Hepatocyte (in vitro differentiated cells): ENCODE data around the gene ASB14. TPM values are rescaled to one million over a fixed set of nuclear protein-coding genes. Genes with fewer than 3 reads are reported as not detected.
"Not testable (repeated sequence)": the region's sequence is repeated elsewhere in the genome, so short reads cannot be mapped to it uniquely, and the experiment has no call there.

Experiments
- DNase-seq: peaks from one replicate; pipeline ENCODE4 v3.0.0-alpha.2; 2016; ENCODE audit warnings: low spot score
- H2AFZ ChIP-seq: fragments of 200-600 bp; sonication (generic); 2 replicates; pipeline ENCODE4 v1.6.0; 2016; ENCODE audit warnings: antibody characterized with exemption, mild to moderate bottlenecking
- H3K27ac ChIP-seq: fragments of 200-600 bp; sonication (generic); 2 replicates; pipeline ENCODE4 v1.5.1; 2016; ENCODE audit warnings: mild to moderate bottlenecking
- H3K27me3 ChIP-seq: fragments of 200-600 bp; sonication (generic); 2 replicates; pipeline ENCODE4 v1.6.1; 2016
- H3K36me3 ChIP-seq: fragments of 200-600 bp; sonication (generic); replicated peaks from 2 replicates; pipeline ENCODE4 v1.5.1; 2016; ENCODE audit warnings: low read depth; ENCODE audit not compliant: insufficient read depth
- H3K4me1 ChIP-seq: fragments of 200-600 bp; sonication (generic); 2 replicates; pipeline ENCODE4 v1.5.1; 2016; ENCODE audit warnings: mild to moderate bottlenecking, moderate library complexity; ENCODE audit not compliant: insufficient read depth
- H3K4me2 ChIP-seq: fragments of 200-600 bp; sonication (generic); 2 replicates; pipeline ENCODE4 v1.6.0; 2016
- H3K4me3 ChIP-seq: fragments of 200-600 bp; sonication (generic); 2 replicates; pipeline ENCODE4 v1.5.1; 2016; ENCODE audit warnings: mild to moderate bottlenecking
- H3K79me2 ChIP-seq: fragments of 200-600 bp; sonication (generic); 2 replicates; pipeline ENCODE4 v1.6.0; 2017; ENCODE audit warnings: mild to moderate bottlenecking
- H3K9me2 ChIP-seq: fragments of 200-600 bp; sonication (generic); replicated peaks from 2 replicates; pipeline ENCODE4 v1.6.0; 2017; ENCODE audit warnings: mild to moderate bottlenecking; ENCODE audit not compliant: insufficient read depth
- H3K9me3 ChIP-seq: fragments of 200-600 bp; sonication (generic); 2 replicates; pipeline ENCODE4 v1.5.1; 2016; ENCODE audit warnings: low read depth, mild to moderate bottlenecking
- H4K20me1 ChIP-seq: fragments of 200-600 bp; sonication (generic); 2 replicates; pipeline ENCODE4 v1.6.0; 2016; ENCODE audit warnings: mild to moderate bottlenecking; ENCODE audit not compliant: insufficient read depth, poor library complexity, severe bottlenecking
- EZH2 ChIP-seq: fragments of 200-600 bp; sonication (generic); IDR thresholded peaks from 2 replicates; pipeline ENCODE4 v1.6.1; 2016; ENCODE audit warnings: antibody characterized with exemption, mild to moderate bottlenecking, borderline replicate concordance
- EZH2phosphoT487 ChIP-seq: fragments of 200-600 bp; sonication (generic); IDR thresholded peaks from one replicate; pipeline ENCODE4 v1.6.1; 2018; ENCODE audit warnings: antibody characterized with exemption, mild to moderate bottlenecking, low read depth, moderate library complexity; ENCODE audit not compliant: unreplicated experiment, severe bottlenecking
- WGBS: methylation state at CpG from one replicate; pipeline ENCODE4 v1.1.6; 2016; ENCODE audit warnings: low lambda C conversion rate; ENCODE audit errors: missing lambda C conversion rate; 5-methylcytosine and 5-hydroxymethylcytosine counted together
- polyA plus RNA-seq: library from polyadenylated mRNA; unstranded; fragments of >200 nt; fragmentation: Nextera tagmentation; extraction: Ambion mirVana; gene quantifications from 2 replicates; pipeline ENCODE4 v1.2.1, GENCODE V29; 2016
- total RNA-seq: library from RNA; depleted of rRNA; stranded (reverse); fragments of >200 nt; gene quantifications from 2 replicates; pipeline ENCODE4 v1.2.3, GENCODE V29; 2014
- TF ChIP-seq, protein P1 (sequence below): fragments of 200-600 bp; sonication (generic); IDR thresholded peaks from 2 replicates; pipeline ENCODE4 v1.5.1; 2016; ENCODE audit warnings: antibody characterized with exemption, mild to moderate bottlenecking; ENCODE audit not compliant: poor library complexity

The ASB14 gene
- total RNA-seq: not detected in 2 replicates
- 0.10 and 0.19 TPM in 2 replicates for polyA plus RNA-seq

DNA sequence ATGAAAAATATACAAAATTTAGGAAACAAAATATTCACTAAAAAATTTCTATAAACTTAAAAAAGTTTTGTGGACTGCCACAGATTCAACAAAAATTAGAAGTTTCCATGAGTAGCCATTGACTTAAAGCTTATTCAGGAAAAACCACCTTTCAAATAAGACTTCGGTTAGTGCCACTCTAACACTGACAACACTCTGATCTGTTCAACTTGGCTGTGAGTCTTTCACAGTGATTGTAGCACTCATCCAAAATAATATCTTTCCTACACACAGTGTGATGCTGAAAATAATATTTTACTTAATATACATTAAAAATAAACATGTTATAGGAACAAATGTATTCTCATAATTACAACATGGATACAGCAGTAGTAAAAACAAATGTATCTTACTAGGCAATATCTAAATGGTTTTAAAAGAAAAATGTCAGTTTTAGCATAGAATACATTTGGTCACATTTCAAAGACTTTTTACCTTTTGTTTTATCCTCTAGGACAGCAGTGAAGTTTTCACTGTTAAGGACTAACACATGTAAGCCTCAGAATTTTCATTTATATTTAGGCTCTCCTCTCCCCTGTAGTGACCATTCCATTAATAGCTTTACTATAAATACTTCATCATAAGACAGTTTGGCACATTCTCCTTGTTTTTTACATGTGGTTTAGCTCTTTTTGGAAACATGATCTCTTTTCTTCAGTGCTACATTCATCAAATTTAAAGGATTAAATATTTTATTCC, at the start of gene ASB14:
ASB14 (minus strand) TSS at position 527 of the 738 bp plus-strand sequence. CDS start 652 bp downstream, outside the sequence.
- Histone ChIP-seq H3K36me3 (no peaks in the 10 kb centered on the region), H3K4me3 (no peak within 1 kb of the TSS), H3K9me2 (no peaks in the 10 kb centered on the region), H4K20me1 (no peaks in the 10 kb centered on the region), H3K9me3 (no peaks in the 10 kb centered on the region), H2AFZ (no peak within 1 kb of the TSS), H3K4me2 (no peak within 1 kb of the TSS), H3K27me3 (no peaks in the 10 kb centered on the region), H3K79me2 (no peaks in the 10 kb centered on the region), H3K4me1 (no peaks in the 10 kb centered on the region), H3K27ac (no peak within 1 kb of the TSS)
- TF ChIP-seq, protein P1, sequence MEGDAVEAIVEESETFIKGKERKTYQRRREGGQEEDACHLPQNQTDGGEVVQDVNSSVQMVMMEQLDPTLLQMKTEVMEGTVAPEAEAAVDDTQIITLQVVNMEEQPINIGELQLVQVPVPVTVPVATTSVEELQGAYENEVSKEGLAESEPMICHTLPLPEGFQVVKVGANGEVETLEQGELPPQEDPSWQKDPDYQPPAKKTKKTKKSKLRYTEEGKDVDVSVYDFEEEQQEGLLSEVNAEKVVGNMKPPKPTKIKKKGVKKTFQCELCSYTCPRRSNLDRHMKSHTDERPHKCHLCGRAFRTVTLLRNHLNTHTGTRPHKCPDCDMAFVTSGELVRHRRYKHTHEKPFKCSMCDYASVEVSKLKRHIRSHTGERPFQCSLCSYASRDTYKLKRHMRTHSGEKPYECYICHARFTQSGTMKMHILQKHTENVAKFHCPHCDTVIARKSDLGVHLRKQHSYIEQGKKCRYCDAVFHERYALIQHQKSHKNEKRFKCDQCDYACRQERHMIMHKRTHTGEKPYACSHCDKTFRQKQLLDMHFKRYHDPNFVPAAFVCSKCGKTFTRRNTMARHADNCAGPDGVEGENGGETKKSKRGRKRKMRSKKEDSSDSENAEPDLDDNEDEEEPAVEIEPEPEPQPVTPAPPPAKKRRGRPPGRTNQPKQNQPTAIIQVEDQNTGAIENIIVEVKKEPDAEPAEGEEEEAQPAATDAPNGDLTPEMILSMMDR: no peak
- TF ChIP-seq EZH2phosphoT487: no peak
- TF ChIP-seq EZH2: no peak
- WGBS: 100% methylated on average over 1 of the region's 1 CpG
- DNase-seq: no peak

DNA sequence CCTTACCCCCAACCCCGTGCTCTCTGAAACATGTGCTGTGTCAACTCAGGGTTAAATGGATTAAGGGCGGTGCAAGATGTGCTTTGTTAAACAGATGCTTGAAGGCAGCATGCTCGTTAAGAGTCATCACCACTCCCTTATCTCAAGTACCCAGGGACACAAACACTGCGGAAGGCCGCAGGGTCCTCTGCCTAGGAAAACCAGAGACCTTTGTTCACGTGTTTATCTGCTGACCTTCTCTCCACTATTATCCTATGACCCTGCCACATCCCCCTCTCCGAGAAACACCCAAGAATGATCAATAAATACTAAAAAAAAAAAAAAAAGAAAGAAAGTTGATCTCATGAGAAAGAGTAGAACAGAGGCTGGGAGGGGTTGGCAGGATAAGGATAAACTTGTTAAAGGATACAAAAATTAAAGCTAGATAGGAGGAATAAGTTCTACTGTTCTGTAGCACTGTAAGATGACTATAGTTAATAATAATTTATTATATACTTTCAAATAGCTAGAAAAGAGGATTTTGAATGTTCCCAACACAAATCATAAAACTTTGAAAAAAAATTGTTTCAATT, 46.7 kb upstream of the ASB14 start:
- WGBS: 26% methylated on average over 6 of the region's 7 CpGs
- peak overlapping the region; percentile 51 for H3K27ac ChIP-seq
- not testable (repeated sequence) for H2AFZ ChIP-seq, H3K9me2 ChIP-seq, H3K4me3 ChIP-seq, H4K20me1 ChIP-seq, H3K9me3 ChIP-seq, DNase-seq, H3K4me1 ChIP-seq, H3K79me2 ChIP-seq, H3K4me2 ChIP-seq, H3K27me3 ChIP-seq, H3K36me3 ChIP-seq

DNA sequence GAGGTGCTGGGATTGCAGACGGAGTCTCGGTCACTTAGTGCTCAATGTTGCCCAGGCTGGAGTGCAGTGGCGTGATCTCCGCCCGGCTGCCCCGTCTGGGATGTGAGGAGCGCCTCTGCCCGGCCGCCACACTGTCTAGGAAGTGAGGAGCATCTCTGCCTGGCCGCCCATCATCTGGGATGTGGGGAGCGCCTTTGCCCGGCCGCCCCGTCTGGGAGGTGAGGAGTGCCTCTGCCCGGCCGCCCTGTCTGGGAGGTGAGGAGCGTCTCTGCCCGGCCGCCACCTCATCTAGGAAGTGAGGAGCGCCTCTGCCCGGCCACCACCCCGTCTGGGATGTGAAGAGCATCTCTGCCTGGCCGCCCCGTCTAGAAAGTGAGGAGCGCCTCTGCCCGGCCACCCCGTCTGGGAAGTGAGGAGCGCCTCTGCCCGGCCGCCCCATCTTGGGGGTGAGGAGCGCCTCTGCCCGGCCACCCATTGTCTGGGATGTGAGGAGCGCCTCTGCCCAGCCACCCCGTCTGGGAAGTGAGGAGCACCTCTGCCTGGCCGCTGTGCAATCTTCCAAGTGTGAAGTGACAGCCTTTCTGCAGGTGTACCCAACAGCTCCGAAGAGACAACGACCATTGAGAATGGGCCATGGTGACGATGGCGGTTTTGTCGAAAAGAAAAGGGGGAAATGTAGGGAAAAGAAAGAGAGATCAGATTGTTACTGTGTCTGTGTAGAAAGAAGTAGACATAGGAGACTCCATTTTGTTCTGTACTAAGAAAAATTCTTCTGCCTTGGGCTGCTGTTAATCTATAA, 46.0 kb upstream of the ASB14 start:
- H2AFZ ChIP-seq, H3K79me2 ChIP-seq, H3K4me1 ChIP-seq, DNase-seq, H3K36me3 ChIP-seq, H3K4me2 ChIP-seq, H3K9me2 ChIP-seq, H3K4me3 ChIP-seq, H3K27me3 ChIP-seq, H3K9me3 ChIP-seq, H4K20me1 ChIP-seq: not testable (repeated sequence)
- 96% methylated on average over 29 of the region's 40 CpGs for WGBS
- peak overlapping the region; percentile 73 for H3K27ac ChIP-seq

DNA sequence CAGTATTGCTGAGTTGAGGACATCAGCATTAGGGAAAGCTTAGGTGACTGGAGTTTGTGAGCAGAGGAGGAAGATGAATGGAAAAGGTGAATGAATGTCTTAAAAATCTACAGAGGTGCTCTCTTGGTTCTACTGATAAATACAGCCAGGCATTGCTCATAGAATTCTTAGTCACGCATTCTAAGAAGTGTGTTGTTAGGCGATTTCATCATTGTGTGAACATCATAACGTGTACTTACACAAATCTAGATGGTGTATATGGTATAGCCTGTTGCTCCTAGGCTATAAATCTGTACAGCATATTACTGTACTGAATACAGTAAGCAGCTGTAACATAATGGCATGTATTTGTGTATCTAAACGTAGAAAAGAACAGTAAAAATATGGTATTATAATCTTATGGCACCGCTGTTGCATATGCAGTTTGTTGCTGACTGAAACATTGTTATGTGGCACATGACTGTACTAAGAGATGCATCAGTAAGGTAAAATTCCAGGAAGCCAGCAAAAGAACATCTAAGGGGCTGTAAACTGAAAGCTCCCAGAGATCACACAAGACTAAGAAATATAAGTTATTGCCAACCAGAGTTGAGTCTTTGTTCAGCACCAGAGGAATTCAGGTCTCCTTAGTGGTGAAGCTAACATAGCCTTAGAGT, 42.9 kb upstream of the ASB14 start:
- no peak overlapping the region for H2AFZ ChIP-seq
- no peaks in the 10 kb centered on the region for H3K79me2 ChIP-seq
- H3K4me1 ChIP-seq: peaks cover 12% of the 10 kb centered on the region
- no peaks in the 10 kb centered on the region for H3K36me3 ChIP-seq
- peak overlapping the region; percentile 54 for H3K27ac ChIP-seq
- TF ChIP-seq EZH2phosphoT487 (no peak), EZH2 (no peak)
- TF ChIP-seq, protein P1: no peak
- H3K27me3 ChIP-seq: no peaks in the 10 kb centered on the region
- no peaks in the 10 kb centered on the region for H3K9me3 ChIP-seq
- 88% methylated on average over 5 of the region's 5 CpGs for WGBS
- H3K4me2 ChIP-seq: no peak overlapping the region
- no peak overlapping the region for H3K4me3 ChIP-seq
- no peaks in the 10 kb centered on the region for H4K20me1 ChIP-seq
- DNase-seq: no peak
- H3K9me2 ChIP-seq: no peaks in the 10 kb centered on the region
